ENCODE data around the gene SYDE1. TPM values are rescaled to one million over a fixed set of nuclear protein-coding genes. Genes with fewer than 3 reads are reported as not detected.
"Not testable (repeated sequence)": the region's sequence is repeated elsewhere in the genome, so short reads cannot be mapped to it uniquely, and the experiment has no call there.

The SYDE1 gene
- total and polyA plus RNA-seq, 2 of the 4 experiments (the other 2 are of a cell fraction), result 19.4 to 64.9 TPM

GRCh38 chr19:15075806-15076205 lies 31.4 kb upstream of the SYDE1 start:
- no peak overlapping the region for H4K5ac ChIP-seq (ENCODE audit: low read depth, low read length)
- no peaks in the 10 kb centered on the region for H3K9me3 ChIP-seq (ENCODE audit: control insufficient read depth, insufficient read depth, low read length)
- WGBS, 2 experiments (ENCODE audit: extremely low coverage in 2 of 2, insufficient read length in 1 of 2), result no CpG with 5 or more reads among the region's 4 CpGs
- H2BK15ac ChIP-seq (ENCODE audit: low read depth, low read length), result no peak overlapping the region
- H4K91ac ChIP-seq (ENCODE audit: insufficient read depth, low read depth, low read length), result no peak overlapping the region
- no peak overlapping the region for H3K56ac ChIP-seq (ENCODE audit: extremely low read depth, insufficient read depth, low read length)
- no peaks in the 10 kb centered on the region for H3K9me1 ChIP-seq (ENCODE audit: insufficient read depth, low read length)
- H3K14ac ChIP-seq (replicated peaks; ENCODE audit: low read depth, low read length), result no peak overlapping the region
- H2BK5ac ChIP-seq (ENCODE audit: low read depth, low read length, poor library complexity, severe bottlenecking), result no peak overlapping the region
- no peak overlapping the region for H3K23ac ChIP-seq (ENCODE audit: low read depth, low read length)
- no peak for ATAC-seq (ENCODE audit: low read depth)
- in situ Hi-C loops (cut with MboI; ENCODE audit: low sequenced_read_pairs) (no loop called here), dilution Hi-C loops (cut with HindIII; ENCODE audit: low sequenced_read_pairs, unreplicated experiment) (no loop called here), intact Hi-C loops (cut with micrococcal nuclease) (no loop called here)
- DNase-seq, result no peak
- no peak overlapping the region for H3K9ac ChIP-seq (ENCODE audit: low read depth, low read length)
- no peak overlapping the region for H2AFZ ChIP-seq (replicated peaks; ENCODE audit: low read length, poor library complexity)
- no peak overlapping the region for H3K4ac ChIP-seq (ENCODE audit: low read depth, low read length)
- no peak overlapping the region for H3K4me3 ChIP-seq (ENCODE audit: insufficient read depth, low read depth, low read length)
- H4K8ac ChIP-seq (ENCODE audit: low read depth in 2 of 2, low read length in 2 of 2), result no peak overlapping the region
- no peaks in the 10 kb centered on the region for H3K4me1 ChIP-seq (ENCODE audit: control insufficient read depth, insufficient read depth, low read length)
- no peak overlapping the region for H3K18ac ChIP-seq (ENCODE audit: low read depth, low read length)
- H2AK5ac ChIP-seq (ENCODE audit: low read depth, low read length), result no peak overlapping the region
- BruUV-seq (replicated peaks), result no TSS peak
- TF ChIP-seq, protein P1, sequence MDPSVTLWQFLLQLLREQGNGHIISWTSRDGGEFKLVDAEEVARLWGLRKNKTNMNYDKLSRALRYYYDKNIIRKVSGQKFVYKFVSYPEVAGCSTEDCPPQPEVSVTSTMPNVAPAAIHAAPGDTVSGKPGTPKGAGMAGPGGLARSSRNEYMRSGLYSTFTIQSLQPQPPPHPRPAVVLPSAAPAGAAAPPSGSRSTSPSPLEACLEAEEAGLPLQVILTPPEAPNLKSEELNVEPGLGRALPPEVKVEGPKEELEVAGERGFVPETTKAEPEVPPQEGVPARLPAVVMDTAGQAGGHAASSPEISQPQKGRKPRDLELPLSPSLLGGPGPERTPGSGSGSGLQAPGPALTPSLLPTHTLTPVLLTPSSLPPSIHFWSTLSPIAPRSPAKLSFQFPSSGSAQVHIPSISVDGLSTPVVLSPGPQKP (IDR thresholded peaks at IDR 0.05; ENCODE audit: borderline replicate concordance, low read depth, low read length), result no peak
- TF ChIP-seq FOS (IDR thresholded peaks at IDR 0.05; ENCODE audit: low read depth, low read length) (no peak), RFX5 (IDR thresholded peaks at IDR 0.05; ENCODE audit: low read depth, low read length) (no peak)
- no peak overlapping the region for H2AK9ac ChIP-seq (replicated peaks; ENCODE audit: low read depth, low read length, poor library complexity)
- ChIA-PET POLR2A (ENCODE audit: unreplicated experiment) (no interaction called here), CTCF (no interaction called here)
- H3K27ac ChIP-seq (ENCODE audit: insufficient read depth, low read length), result no peak overlapping the region
- H2BK120ac ChIP-seq (ENCODE audit: low read depth, low read length), result no peak overlapping the region
- H3K4me2 ChIP-seq (ENCODE audit: low read depth, low read length), result no peak overlapping the region
- no peaks in the 10 kb centered on the region for H3K36me3 ChIP-seq (ENCODE audit: control insufficient read depth, insufficient read depth, low read length)
- H3K27me3 ChIP-seq (ENCODE audit: control insufficient read depth, insufficient read depth, low read length), result no peaks in the 10 kb centered on the region
- no peaks in the 10 kb centered on the region for H4K20me1 ChIP-seq (ENCODE audit: insufficient read depth, low read length)
- no peak overlapping the region for H2BK20ac ChIP-seq (ENCODE audit: low read depth, low read length)
- H3K79me1 ChIP-seq (ENCODE audit: low read depth in 1 of 2, low read length in 2 of 2), result no peaks in the 10 kb centered on the region

GRCh38 chr19:15080002-15080401 lies 27.2 kb upstream of the SYDE1 start:
- H4K5ac ChIP-seq (ENCODE audit: low read depth, low read length); H4K20me1 ChIP-seq (ENCODE audit: insufficient read depth, low read length); intact Hi-C loops (cut with micrococcal nuclease); CTCF ChIA-PET; H2BK120ac ChIP-seq (ENCODE audit: low read depth, low read length); H3K4me1 ChIP-seq (ENCODE audit: control insufficient read depth, insufficient read depth, low read length); H3K56ac ChIP-seq (ENCODE audit: extremely low read depth, insufficient read depth, low read length); H4K8ac ChIP-seq (ENCODE audit: low read depth in 2 of 2, low read length in 2 of 2); H3K79me1 ChIP-seq (ENCODE audit: low read depth in 1 of 2, low read length in 2 of 2); BruUV-seq (replicated peaks); H3K9me3 ChIP-seq (ENCODE audit: control insufficient read depth, insufficient read depth, low read length); ATAC-seq (ENCODE audit: low read depth); H3K23ac ChIP-seq (ENCODE audit: low read depth, low read length); H3K27ac ChIP-seq (ENCODE audit: insufficient read depth, low read length); H3K9me1 ChIP-seq (ENCODE audit: insufficient read depth, low read length); H2AFZ ChIP-seq (replicated peaks; ENCODE audit: low read length, poor library complexity); H3K4me3 ChIP-seq (ENCODE audit: insufficient read depth, low read depth, low read length); H2AK9ac ChIP-seq (replicated peaks; ENCODE audit: low read depth, low read length, poor library complexity); H2BK20ac ChIP-seq (ENCODE audit: low read depth, low read length); H2AK5ac ChIP-seq (ENCODE audit: low read depth, low read length); H3K4me2 ChIP-seq (ENCODE audit: low read depth, low read length); in situ Hi-C loops (cut with MboI; ENCODE audit: low sequenced_read_pairs); dilution Hi-C loops (cut with HindIII; ENCODE audit: low sequenced_read_pairs, unreplicated experiment); H4K91ac ChIP-seq (ENCODE audit: insufficient read depth, low read depth, low read length); H3K14ac ChIP-seq (replicated peaks; ENCODE audit: low read depth, low read length); POLR2A ChIA-PET (ENCODE audit: unreplicated experiment); H3K27me3 ChIP-seq (ENCODE audit: control insufficient read depth, insufficient read depth, low read length); H2BK5ac ChIP-seq (ENCODE audit: low read depth, low read length, poor library complexity, severe bottlenecking); H3K36me3 ChIP-seq (ENCODE audit: control insufficient read depth, insufficient read depth, low read length); H3K9ac ChIP-seq (ENCODE audit: low read depth, low read length); DNase-seq; H3K18ac ChIP-seq (ENCODE audit: low read depth, low read length); H2BK15ac ChIP-seq (ENCODE audit: low read depth, low read length); H3K4ac ChIP-seq (ENCODE audit: low read depth, low read length): not testable (repeated sequence)
- WGBS, 2 experiments (ENCODE audit: extremely low coverage in 2 of 2, insufficient read length in 1 of 2), result no CpG with 5 or more reads among the region's 4 CpGs

All from IMR-90 (cell line).